GM21529 (cell line): ENCODE results near the gene MRPL50.

Experiments used
- ATAC-seq: cut with Tn5 transposase; IDR thresholded peaks from one replicate; pipeline ENCODE4 v1.9.1; 2021; ENCODE audit not compliant: unreplicated experiment

Gene MRPL50

GRCh38 chr9:101398068-101398929 is at the start of gene MRPL50, which contains the start of gene ZNF189:
Gene MRPL50 (minus strand): TSS chr9:101398618. CDS start chr9:101398592, 26 bp downstream.
Gene ZNF189 (plus strand): TSS chr9:101398851. CDS start chr9:101399157, 306 bp downstream.
- peak; percentile 97 for ATAC-seq

GRCh38 chr9:101446732-101447131 is 48.3 kb upstream of the MRPL50 start:
- no peak for ATAC-seq

- ATAC-seq = no peak
Measured at GRCh38 chr9:101445353-101446029, 47.1 kb upstream of the MRPL50 start.

- ATAC-seq = no peak
Measured at GRCh38 chr9:101443364-101443771, 45.0 kb upstream of the MRPL50 start.

- no peak for ATAC-seq
Measured at GRCh38 chr9:101442736-101443135, 44.3 kb upstream of the MRPL50 start.

GRCh38 chr9:101442318-101442717 is 43.9 kb upstream of the MRPL50 start:
- ATAC-seq = no peak

- no peak for ATAC-seq
Measured at GRCh38 chr9:101440714-101441230, 42.4 kb upstream of the MRPL50 start.

- no peak for ATAC-seq
Measured at GRCh38 chr9:101438523-101438922, 40.1 kb upstream of the MRPL50 start.

- no peak for ATAC-seq
Measured at GRCh38 chr9:101437806-101438232, 39.4 kb upstream of the MRPL50 start.

GRCh38 chr9:101435601-101436079 is 37.2 kb upstream of the MRPL50 start, which contains the start of gene ALDOB:
Gene ALDOB (minus strand): TSS chr9:101435774. CDS start chr9:101430887, 4,887 bp downstream.
- ATAC-seq = no peak

GRCh38 chr9:101434998-101435397 is 36.6 kb upstream of the MRPL50 start:
- ATAC-seq = no peak

- no peak for ATAC-seq
Measured at GRCh38 chr9:101433229-101433628, 34.8 kb upstream of the MRPL50 start.

GRCh38 chr9:101432740-101433139 is 34.3 kb upstream of the MRPL50 start:
- ATAC-seq = no peak

GRCh38 chr9:101432171-101432570 is 33.8 kb upstream of the MRPL50 start:
- no peak for ATAC-seq

GRCh38 chr9:101429736-101430135 is 31.3 kb upstream of the MRPL50 start:
- no peak for ATAC-seq

GRCh38 chr9:101428909-101429308 is 30.5 kb upstream of the MRPL50 start:
- ATAC-seq = no peak

GRCh38 chr9:101427957-101428655 is 29.7 kb upstream of the MRPL50 start:
- peak; percentile 73 for ATAC-seq

GRCh38 chr9:101427358-101427757 is 28.9 kb upstream of the MRPL50 start:
- no peak for ATAC-seq

- ATAC-seq = no peak
Measured at GRCh38 chr9:101421653-101422065, 23.2 kb upstream of the MRPL50 start.

- ATAC-seq = no peak
Measured at GRCh38 chr9:101419863-101420262, 21.4 kb upstream of the MRPL50 start.
